SK-N-SH treated with all-trans-retinoic acid at 6 μM for 48 hours (cell line): Measurements from ENCODE around the gene ZSWIM5.

ENCODE experiments used
- ATAC-seq: fragments of 200-7000 bp; cut with Tn5 transposase; 3 replicates; pipeline ENCODE4 v1.9.1; 2020; ENCODE audit warnings: mild to moderate bottlenecking, moderate library complexity
- ARNTL ChIP-seq: fragments of 450-650 bp; formaldehyde crosslinking; IDR thresholded peaks from 2 replicates; pipeline ENCODE4 v1.5.0; 2020; ENCODE audit warnings: low read depth, mild to moderate bottlenecking, moderate library complexity, borderline replicate concordance
- CSDC2 ChIP-seq: fragments of 250-450 bp; sonication (Bioruptor Pico); IDR thresholded peaks from 2 replicates; pipeline ENCODE4 v1.5.0; 2020; ENCODE audit warnings: mild to moderate bottlenecking, moderate library complexity
- ESRRG ChIP-seq: fragments of 250-450 bp; sonication (Bioruptor Pico); IDR thresholded peaks from 2 replicates; pipeline ENCODE4 v1.6.1; 2021; ENCODE audit warnings: mild to moderate bottlenecking
- PPARA ChIP-seq: fragments of 250-450 bp; sonication (Bioruptor Pico); IDR thresholded peaks from 2 replicates; pipeline ENCODE4 v1.5.0; 2020; ENCODE audit warnings: mild to moderate bottlenecking, borderline replicate concordance
- SNAI2 ChIP-seq: fragments of 250-450 bp; sonication (Bioruptor Pico); IDR thresholded peaks from 2 replicates; pipeline ENCODE4 v1.5.0; 2020; ENCODE audit warnings: mild to moderate bottlenecking, moderate library complexity
- TCF4 ChIP-seq: fragments of 250-450 bp; sonication (Bioruptor Pico); IDR thresholded peaks from 2 replicates; pipeline ENCODE4 v1.8.0; 2021; ENCODE audit warnings: mild to moderate bottlenecking, moderate library complexity, borderline replicate concordance
- ZFP30 ChIP-seq: fragments of 450-650 bp; formaldehyde crosslinking; IDR thresholded peaks from 2 replicates; pipeline ENCODE4 v1.5.0; 2022; ENCODE audit warnings: mild to moderate bottlenecking, moderate library complexity
- ZNF565 ChIP-seq: fragments of 450-650 bp; formaldehyde crosslinking; conservative IDR thresholded peaks from 2 replicates; pipeline ENCODE4 v1.5.0; 2020; ENCODE audit warnings: low read depth, mild to moderate bottlenecking, moderate library complexity
- ZNF70 ChIP-seq: fragments of 450-650 bp; formaldehyde crosslinking; IDR thresholded peaks from 2 replicates; pipeline ENCODE4 v1.5.0; 2020; ENCODE audit warnings: mild to moderate bottlenecking, moderate library complexity
- TF ChIP-seq, protein P1 (sequence below): fragments of 250-450 bp; sonication (Bioruptor Pico); IDR thresholded peaks from 2 replicates; pipeline ENCODE4 v1.8.0; 2020; ENCODE audit warnings: mild to moderate bottlenecking, moderate library complexity, borderline replicate concordance
- TF ChIP-seq, protein P2 (sequence below): fragments of 250-450 bp; sonication (Bioruptor Pico); IDR thresholded peaks from 2 replicates; pipeline ENCODE4 v1.5.1; 2021; ENCODE audit warnings: mild to moderate bottlenecking, moderate library complexity
- TF ChIP-seq, protein P3 (sequence below): fragments of 250-450 bp; sonication (Bioruptor Pico); IDR thresholded peaks from 2 replicates; pipeline ENCODE4 v1.5.0; 2020; ENCODE audit warnings: mild to moderate bottlenecking, moderate library complexity
- TF ChIP-seq, protein P4 (sequence below): fragments of 250-450 bp; sonication (Bioruptor Pico); IDR thresholded peaks from 2 replicates; pipeline ENCODE4 v1.5.1; 2020; ENCODE audit warnings: low read depth, mild to moderate bottlenecking, moderate library complexity
- TF ChIP-seq, protein P5 (sequence below): fragments of 250-450 bp; sonication (Bioruptor Pico); IDR thresholded peaks from 2 replicates; pipeline ENCODE4 v1.8.0; 2021; ENCODE audit warnings: low read depth, mild to moderate bottlenecking, moderate library complexity, borderline replicate concordance

ZSWIM5 gene

DNA sequence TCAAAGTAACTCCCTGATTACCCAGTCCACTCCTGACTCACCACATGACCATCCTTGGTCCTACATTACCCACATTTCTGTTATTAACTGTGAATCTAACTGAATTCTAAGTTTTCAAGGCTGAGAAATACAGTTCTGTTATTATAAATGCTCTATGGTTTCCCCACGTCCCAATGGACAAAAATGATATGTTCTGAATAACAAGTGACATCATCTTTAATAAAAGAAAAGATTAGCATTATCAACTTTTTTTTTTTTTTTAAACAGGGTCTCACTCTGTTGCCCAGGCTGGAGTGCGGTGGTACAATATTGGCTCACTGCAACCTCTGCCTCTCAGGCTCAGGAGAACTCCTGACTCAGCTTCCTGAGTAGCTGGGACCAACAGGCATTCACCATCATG, 59.6 kb downstream of the ZSWIM5 start:
- TF ChIP-seq, protein P1, sequence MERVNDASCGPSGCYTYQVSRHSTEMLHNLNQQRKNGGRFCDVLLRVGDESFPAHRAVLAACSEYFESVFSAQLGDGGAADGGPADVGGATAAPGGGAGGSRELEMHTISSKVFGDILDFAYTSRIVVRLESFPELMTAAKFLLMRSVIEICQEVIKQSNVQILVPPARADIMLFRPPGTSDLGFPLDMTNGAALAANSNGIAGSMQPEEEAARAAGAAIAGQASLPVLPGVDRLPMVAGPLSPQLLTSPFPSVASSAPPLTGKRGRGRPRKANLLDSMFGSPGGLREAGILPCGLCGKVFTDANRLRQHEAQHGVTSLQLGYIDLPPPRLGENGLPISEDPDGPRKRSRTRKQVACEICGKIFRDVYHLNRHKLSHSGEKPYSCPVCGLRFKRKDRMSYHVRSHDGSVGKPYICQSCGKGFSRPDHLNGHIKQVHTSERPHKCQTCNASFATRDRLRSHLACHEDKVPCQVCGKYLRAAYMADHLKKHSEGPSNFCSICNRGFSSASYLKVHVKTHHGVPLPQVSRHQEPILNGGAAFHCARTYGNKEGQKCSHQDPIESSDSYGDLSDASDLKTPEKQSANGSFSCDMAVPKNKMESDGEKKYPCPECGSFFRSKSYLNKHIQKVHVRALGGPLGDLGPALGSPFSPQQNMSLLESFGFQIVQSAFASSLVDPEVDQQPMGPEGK (CRISPR knock-in tag) = no peak
- TF ChIP-seq, protein P2, sequence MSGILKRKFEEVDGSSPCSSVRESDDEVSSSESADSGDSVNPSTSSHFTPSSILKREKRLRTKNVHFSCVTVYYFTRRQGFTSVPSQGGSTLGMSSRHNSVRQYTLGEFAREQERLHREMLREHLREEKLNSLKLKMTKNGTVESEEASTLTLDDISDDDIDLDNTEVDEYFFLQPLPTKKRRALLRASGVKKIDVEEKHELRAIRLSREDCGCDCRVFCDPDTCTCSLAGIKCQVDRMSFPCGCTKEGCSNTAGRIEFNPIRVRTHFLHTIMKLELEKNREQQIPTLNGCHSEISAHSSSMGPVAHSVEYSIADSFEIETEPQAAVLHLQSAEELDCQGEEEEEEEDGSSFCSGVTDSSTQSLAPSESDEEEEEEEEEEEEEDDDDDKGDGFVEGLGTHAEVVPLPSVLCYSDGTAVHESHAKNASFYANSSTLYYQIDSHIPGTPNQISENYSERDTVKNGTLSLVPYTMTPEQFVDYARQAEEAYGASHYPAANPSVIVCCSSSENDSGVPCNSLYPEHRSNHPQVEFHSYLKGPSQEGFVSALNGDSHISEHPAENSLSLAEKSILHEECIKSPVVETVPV (CRISPR knock-in tag) = no peak
- TF ChIP-seq ARNTL = no peak
- no peak for TF ChIP-seq ESRRG (CRISPR knock-in tag)
- TF ChIP-seq, protein P3, sequence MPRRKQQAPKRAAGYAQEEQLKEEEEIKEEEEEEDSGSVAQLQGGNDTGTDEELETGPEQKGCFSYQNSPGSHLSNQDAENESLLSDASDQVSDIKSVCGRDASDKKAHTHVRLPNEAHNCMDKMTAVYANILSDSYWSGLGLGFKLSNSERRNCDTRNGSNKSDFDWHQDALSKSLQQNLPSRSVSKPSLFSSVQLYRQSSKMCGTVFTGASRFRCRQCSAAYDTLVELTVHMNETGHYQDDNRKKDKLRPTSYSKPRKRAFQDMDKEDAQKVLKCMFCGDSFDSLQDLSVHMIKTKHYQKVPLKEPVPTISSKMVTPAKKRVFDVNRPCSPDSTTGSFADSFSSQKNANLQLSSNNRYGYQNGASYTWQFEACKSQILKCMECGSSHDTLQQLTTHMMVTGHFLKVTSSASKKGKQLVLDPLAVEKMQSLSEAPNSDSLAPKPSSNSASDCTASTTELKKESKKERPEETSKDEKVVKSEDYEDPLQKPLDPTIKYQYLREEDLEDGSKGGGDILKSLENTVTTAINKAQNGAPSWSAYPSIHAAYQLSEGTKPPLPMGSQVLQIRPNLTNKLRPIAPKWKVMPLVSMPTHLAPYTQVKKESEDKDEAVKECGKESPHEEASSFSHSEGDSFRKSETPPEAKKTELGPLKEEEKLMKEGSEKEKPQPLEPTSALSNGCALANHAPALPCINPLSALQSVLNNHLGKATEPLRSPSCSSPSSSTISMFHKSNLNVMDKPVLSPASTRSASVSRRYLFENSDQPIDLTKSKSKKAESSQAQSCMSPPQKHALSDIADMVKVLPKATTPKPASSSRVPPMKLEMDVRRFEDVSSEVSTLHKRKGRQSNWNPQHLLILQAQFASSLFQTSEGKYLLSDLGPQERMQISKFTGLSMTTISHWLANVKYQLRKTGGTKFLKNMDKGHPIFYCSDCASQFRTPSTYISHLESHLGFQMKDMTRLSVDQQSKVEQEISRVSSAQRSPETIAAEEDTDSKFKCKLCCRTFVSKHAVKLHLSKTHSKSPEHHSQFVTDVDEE (CRISPR knock-in tag) = no peak
- no peak for TF ChIP-seq SNAI2
- no peak for TF ChIP-seq CSDC2 (CRISPR knock-in tag)
- TF ChIP-seq, all 23 proteins: peak for 0
- ATAC-seq = no peak

DNA sequence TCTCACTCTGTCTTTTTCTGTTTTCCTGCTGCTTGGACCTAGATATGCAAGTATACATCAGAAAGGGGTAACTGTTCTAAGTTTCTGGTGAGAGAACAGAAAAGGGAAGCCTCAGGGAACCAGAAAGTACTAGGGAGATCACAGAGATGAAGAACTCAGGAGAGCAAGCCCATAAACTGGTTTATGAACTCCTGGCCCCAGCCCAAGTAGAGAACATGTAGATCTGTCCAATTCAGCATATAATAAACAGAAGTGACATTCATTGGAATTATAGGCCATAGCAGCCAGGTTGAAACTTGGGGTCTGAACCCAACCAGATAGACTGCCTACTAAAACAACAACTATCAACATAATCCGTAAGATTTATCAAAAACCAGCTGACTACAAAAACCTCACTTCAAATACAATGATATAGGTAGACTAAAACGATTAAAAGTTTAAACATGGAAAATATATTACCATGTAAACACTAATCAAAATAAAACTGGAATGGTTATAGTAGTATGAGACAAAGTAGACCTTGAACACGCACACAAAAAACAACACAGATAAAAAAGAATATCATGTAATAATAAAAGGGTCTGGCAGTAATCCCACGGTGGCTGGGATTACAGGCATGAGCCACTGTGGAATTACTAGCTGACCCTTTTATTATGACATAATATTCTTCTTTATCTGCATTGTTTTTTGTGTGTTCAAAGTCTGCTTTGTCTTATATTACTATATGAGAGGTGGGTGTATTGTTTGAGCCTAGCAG, 65.0 kb downstream of the ZSWIM5 start:
- no peak for TF ChIP-seq PPARA (CRISPR knock-in tag)
- TF ChIP-seq, protein P4, sequence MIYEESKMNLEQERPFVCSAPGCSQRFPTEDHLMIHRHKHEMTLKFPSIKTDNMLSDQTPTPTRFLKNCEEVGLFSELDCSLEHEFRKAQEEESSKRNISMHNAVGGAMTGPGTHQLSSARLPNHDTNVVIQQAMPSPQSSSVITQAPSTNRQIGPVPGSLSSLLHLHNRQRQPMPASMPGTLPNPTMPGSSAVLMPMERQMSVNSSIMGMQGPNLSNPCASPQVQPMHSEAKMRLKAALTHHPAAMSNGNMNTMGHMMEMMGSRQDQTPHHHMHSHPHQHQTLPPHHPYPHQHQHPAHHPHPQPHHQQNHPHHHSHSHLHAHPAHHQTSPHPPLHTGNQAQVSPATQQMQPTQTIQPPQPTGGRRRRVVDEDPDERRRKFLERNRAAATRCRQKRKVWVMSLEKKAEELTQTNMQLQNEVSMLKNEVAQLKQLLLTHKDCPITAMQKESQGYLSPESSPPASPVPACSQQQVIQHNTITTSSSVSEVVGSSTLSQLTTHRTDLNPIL (CRISPR knock-in tag) = no peak
- no peak for TF ChIP-seq TCF4 (CRISPR knock-in tag)
- TF ChIP-seq, protein P3 (CRISPR knock-in tag) = no peak
- no peak for TF ChIP-seq ZNF70
- TF ChIP-seq, protein P5, sequence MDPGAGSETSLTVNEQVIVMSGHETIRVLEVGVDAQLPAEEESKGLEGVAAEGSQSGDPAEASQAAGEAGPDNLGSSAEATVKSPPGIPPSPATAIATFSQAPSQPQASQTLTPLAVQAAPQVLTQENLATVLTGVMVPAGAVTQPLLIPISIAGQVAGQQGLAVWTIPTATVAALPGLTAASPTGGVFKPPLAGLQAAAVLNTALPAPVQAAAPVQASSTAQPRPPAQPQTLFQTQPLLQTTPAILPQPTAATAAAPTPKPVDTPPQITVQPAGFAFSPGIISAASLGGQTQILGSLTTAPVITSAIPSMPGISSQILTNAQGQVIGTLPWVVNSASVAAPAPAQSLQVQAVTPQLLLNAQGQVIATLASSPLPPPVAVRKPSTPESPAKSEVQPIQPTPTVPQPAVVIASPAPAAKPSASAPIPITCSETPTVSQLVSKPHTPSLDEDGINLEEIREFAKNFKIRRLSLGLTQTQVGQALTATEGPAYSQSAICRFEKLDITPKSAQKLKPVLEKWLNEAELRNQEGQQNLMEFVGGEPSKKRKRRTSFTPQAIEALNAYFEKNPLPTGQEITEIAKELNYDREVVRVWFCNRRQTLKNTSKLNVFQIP (CRISPR knock-in tag) = no peak
- no peak for TF ChIP-seq SNAI2
- no peak for TF ChIP-seq ZNF565 (CRISPR knock-in tag)
- no peak for TF ChIP-seq CSDC2 (CRISPR knock-in tag)
- no peak for TF ChIP-seq ESRRG (CRISPR knock-in tag)
- TF ChIP-seq, protein P2 (CRISPR knock-in tag) = no peak
- TF ChIP-seq ZFP30 (CRISPR knock-in tag) = no peak
- TF ChIP-seq, all 23 proteins: peak for 0
- ATAC-seq = no peak
